ENCODE results near the gene ADAMTS17. TPM values are rescaled to one million over a fixed set of nuclear protein-coding genes. Genes with fewer than 3 reads are reported as not detected.

ADAMTS17 gene
- total RNA-seq, 4 donors from 2014 or later, result 5.0 to 16.2 (median 11.6) TPM

DNA sequence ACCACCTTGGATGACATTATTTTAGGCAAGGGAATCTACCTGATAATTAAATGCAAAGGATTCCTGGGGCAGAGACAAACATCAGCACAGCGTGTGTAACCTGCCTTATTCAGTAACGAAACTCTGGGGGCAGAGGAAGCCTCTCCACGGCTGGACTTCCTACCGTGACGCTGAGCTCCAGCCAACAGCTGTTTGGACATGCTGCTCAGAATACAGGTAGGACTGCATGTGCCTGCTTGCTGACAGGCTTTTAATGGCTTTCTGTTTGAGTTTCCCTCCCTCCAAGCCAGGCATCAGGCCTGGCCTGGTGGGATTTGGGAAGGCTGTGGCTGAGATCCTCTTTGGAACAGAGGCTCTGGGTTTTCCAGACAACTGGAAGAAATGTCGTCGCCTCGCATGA lies 150.6 kb downstream of the ADAMTS17 start:
- Histone ChIP-seq H3K9me3 (no peaks in the 10 kb centered on the region), H3K4me3 (no peak overlapping the region), H3K27ac (no peak overlapping the region), H3K4me1 (no peaks in the 10 kb centered on the region), H3K36me3 (no peaks in the 10 kb centered on the region), H3K27me3 (no peaks in the 10 kb centered on the region)
- DNase-seq (no peak), ATAC-seq (no peak)
- in situ Hi-C loops (cut with MboI; ENCODE audit: low sequenced_read_pairs in 4 of 4), result no loop called here
- TF ChIP-seq POLR2A (IDR thresholded peaks at IDR 0.05), result no peak
- no peak for TF ChIP-seq CTCF (IDR thresholded peaks at IDR 0.05 in 4 of 5, conservative IDR thresholded peaks at IDR 0.05 in 1 of 5)
- intact Hi-C loops (cut with DNase I; ENCODE audit: low total_unique reads), result no loop called here

- Histone ChIP-seq H3K4me1 (no peaks in the 10 kb centered on the region), H3K27me3 (no peaks in the 10 kb centered on the region), H3K27ac (no peak overlapping the region), H3K36me3 (no peaks in the 10 kb centered on the region), H3K9me3 (no peaks in the 10 kb centered on the region), H3K4me3 (no peak overlapping the region)
- DNase-seq (no peak), ATAC-seq (no peak)
- TF ChIP-seq CTCF (IDR thresholded peaks at IDR 0.05 in 4 of 5, conservative IDR thresholded peaks at IDR 0.05 in 1 of 5), result no peak
- TF ChIP-seq POLR2A (IDR thresholded peaks at IDR 0.05), result no peak
- in situ Hi-C loops (cut with MboI; ENCODE audit: low sequenced_read_pairs in 4 of 4) (no loop called here), intact Hi-C loops (cut with DNase I; ENCODE audit: low total_unique reads) (no loop called here)
These were observed 151.1 kb downstream of the ADAMTS17 start for GRCh38 chr15:100190675-100191074.

- intact Hi-C loops (cut with DNase I; ENCODE audit: low total_unique reads) (no loop called here), in situ Hi-C loops (cut with MboI; ENCODE audit: low sequenced_read_pairs in 4 of 4) (no loop called here)
- TF ChIP-seq POLR2A (IDR thresholded peaks at IDR 0.05) (no peak), CTCF (IDR thresholded peaks at IDR 0.05 in 4 of 5, conservative IDR thresholded peaks at IDR 0.05 in 1 of 5) (no peak)
- Histone ChIP-seq H3K27me3 (no peaks in the 10 kb centered on the region), H3K27ac (no peak overlapping the region), H3K4me1 (no peaks in the 10 kb centered on the region), H3K9me3 (no peaks in the 10 kb centered on the region), H3K36me3 (no peaks in the 10 kb centered on the region), H3K4me3 (no peak overlapping the region)
- ATAC-seq, result no peak
- no peak for DNase-seq
These were observed 151.9 kb downstream of the ADAMTS17 start for GRCh38 chr15:100189849-100190248.

- Histone ChIP-seq H3K4me1 (no peaks in the 10 kb centered on the region), H3K36me3 (no peaks in the 10 kb centered on the region), H3K9me3 (no peaks in the 10 kb centered on the region), H3K27ac (no peak overlapping the region), H3K4me3 (no peak overlapping the region), H3K27me3 (no peaks in the 10 kb centered on the region)
- no peak for DNase-seq
- intact Hi-C loops (cut with DNase I; ENCODE audit: low total_unique reads), result no loop called here
- ATAC-seq, result no peak
- in situ Hi-C loops (cut with MboI; ENCODE audit: low sequenced_read_pairs in 4 of 4), result no loop called here
- TF ChIP-seq POLR2A (IDR thresholded peaks at IDR 0.05) (no peak), CTCF (IDR thresholded peaks at IDR 0.05 in 4 of 5, conservative IDR thresholded peaks at IDR 0.05 in 1 of 5) (no peak)
These were observed 152.5 kb downstream of the ADAMTS17 start for GRCh38 chr15:100189319-100189718.

DNA sequence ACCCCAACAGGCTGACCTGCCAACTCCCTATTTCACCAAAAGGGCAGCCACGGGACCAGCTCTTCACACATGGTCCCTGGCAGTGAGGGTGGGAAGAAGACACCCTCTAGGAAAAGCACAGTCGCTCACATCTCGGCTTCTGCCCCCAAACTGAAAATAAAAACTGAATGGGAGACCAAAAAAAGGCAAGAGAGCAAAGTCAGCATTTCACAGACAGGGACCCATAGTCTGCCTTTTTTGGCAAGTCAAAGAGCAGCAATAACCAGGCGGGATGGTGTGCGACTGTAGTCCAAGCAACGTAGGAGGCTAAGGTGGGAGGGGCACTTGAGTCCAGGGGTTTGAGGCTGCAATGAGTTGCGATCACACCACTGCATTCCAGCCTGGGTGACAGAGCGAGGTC lies 154.1 kb downstream of the ADAMTS17 start:
- intact Hi-C loops (cut with DNase I; ENCODE audit: low total_unique reads) (no loop called here), in situ Hi-C loops (cut with MboI; ENCODE audit: low sequenced_read_pairs in 4 of 4) (no loop called here)
- H3K4me1 ChIP-seq, result no peaks in the 10 kb centered on the region
- no peaks in the 10 kb centered on the region for H3K9me3 ChIP-seq
- no peaks in the 10 kb centered on the region for H3K27me3 ChIP-seq
- ATAC-seq, result no peak
- H3K4me3 ChIP-seq, result no peak overlapping the region
- TF ChIP-seq CTCF (IDR thresholded peaks at IDR 0.05 in 4 of 5, conservative IDR thresholded peaks at IDR 0.05 in 1 of 5) (no peak), POLR2A (IDR thresholded peaks at IDR 0.05) (no peak)
- H3K27ac ChIP-seq, result no peak overlapping the region
- no peak for DNase-seq
- H3K36me3 ChIP-seq, result no peaks in the 10 kb centered on the region
